H9 (cell line): Measurements from ENCODE around the gene LINGO3. TPM values are rescaled to one million over a fixed set of nuclear protein-coding genes. Genes with fewer than 3 reads are reported as not detected.

Experiments used
- DNase-seq: peaks from one replicate; pipeline ENCODE4 v3.0.0-alpha.2; 2017
- H2AFZ ChIP-seq: one replicate; pipeline ENCODE4 v1.6.1; 2013; ENCODE audit warnings: mild to moderate bottlenecking, low read length, control low read depth, moderate library complexity
- H2AK5ac ChIP-seq: 2 replicates; pipeline ENCODE4 v1.6.1; 2013; ENCODE audit warnings: low read length, control low read depth, mixed read lengths; ENCODE audit not compliant: insufficient read length
- H2BK120ac ChIP-seq: one replicate; pipeline ENCODE4 v1.6.1; 2013; ENCODE audit warnings: low read depth, mild to moderate bottlenecking, low read length, control low read depth, inconsistent platforms; ENCODE audit not compliant: poor library complexity, severe bottlenecking
- H2BK12ac ChIP-seq: 2 replicates; pipeline ENCODE4 v1.6.1; 2013; ENCODE audit warnings: low read length, control low read depth, mixed read lengths, low read depth; ENCODE audit not compliant: insufficient read length
- H2BK15ac ChIP-seq: 2 replicates; pipeline ENCODE4 v1.6.1; 2013; ENCODE audit warnings: low read depth, low read length, control low read depth
- H2BK20ac ChIP-seq: one replicate; pipeline ENCODE4 v1.6.1; 2013; ENCODE audit warnings: low read depth, mild to moderate bottlenecking, low read length, control low read depth, inconsistent platforms; ENCODE audit not compliant: poor library complexity, severe bottlenecking
- H2BK5ac ChIP-seq: 2 replicates; pipeline ENCODE4 v1.6.1; 2013; ENCODE audit warnings: low read length, control low read depth, mixed read lengths; ENCODE audit not compliant: insufficient read length
- H3K14ac ChIP-seq: 2 replicates; pipeline ENCODE4 v1.6.1; 2013; ENCODE audit warnings: low read length, control low read depth; ENCODE audit not compliant: insufficient read depth
- H3K18ac ChIP-seq: 2 replicates; pipeline ENCODE4 v1.6.1; 2013; ENCODE audit warnings: low read depth, mild to moderate bottlenecking, mixed read lengths, low read length, control low read depth; ENCODE audit not compliant: insufficient read length
- H3K23ac ChIP-seq: 2 replicates; pipeline ENCODE4 v1.6.1; 2013; ENCODE audit warnings: low read length, control low read depth, mixed read lengths, low read depth; ENCODE audit not compliant: insufficient read length
- H3K23me2 ChIP-seq: 2 replicates; pipeline ENCODE4 v1.6.1; 2013; ENCODE audit warnings: low read depth, mild to moderate bottlenecking, mixed read lengths, low read length, control low read depth; ENCODE audit not compliant: insufficient read length, poor library complexity, severe bottlenecking
- H3K27ac ChIP-seq: 2 replicates; pipeline ENCODE4 v1.5.1; 2013; ENCODE audit warnings: low read length, control low read depth, mixed read lengths, low read depth; ENCODE audit not compliant: insufficient read length
- H3K27me3 ChIP-seq: 2 replicates; pipeline ENCODE4 v1.6.1; 2013; ENCODE audit warnings: low read length, control low read depth, inconsistent platforms; ENCODE audit not compliant: insufficient read depth
- H3K4ac ChIP-seq: 2 replicates; pipeline ENCODE4 v1.6.1; 2013; ENCODE audit warnings: low read depth, mild to moderate bottlenecking, control low read depth, inconsistent platforms, low read length, moderate library complexity
- H3K4me1 ChIP-seq: 2 replicates; pipeline ENCODE4 v1.6.1; 2013; ENCODE audit warnings: low read length, control low read depth, inconsistent platforms; ENCODE audit not compliant: insufficient read depth
- H3K4me2 ChIP-seq: 2 replicates; pipeline ENCODE4 v1.6.1; 2013; ENCODE audit warnings: low read length, control low read depth, mixed read lengths; ENCODE audit not compliant: insufficient read length, insufficient read depth
- H3K56ac ChIP-seq: 2 replicates; pipeline ENCODE4 v1.6.1; 2013; ENCODE audit warnings: low read depth, mild to moderate bottlenecking, mixed read lengths, low read length, control low read depth; ENCODE audit not compliant: insufficient read length
- H3K79me1 ChIP-seq: 2 replicates; pipeline ENCODE4 v1.6.1; 2013; ENCODE audit warnings: low read depth, mild to moderate bottlenecking, moderate library complexity, low read length, control low read depth, inconsistent platforms; ENCODE audit not compliant: insufficient read depth, poor library complexity, severe bottlenecking
- H3K79me2 ChIP-seq: 2 replicates; pipeline ENCODE4 v1.6.1; 2013; ENCODE audit warnings: low read length, control low read depth, inconsistent platforms; ENCODE audit not compliant: insufficient read depth
- H3K9ac ChIP-seq: 2 replicates; pipeline ENCODE4 v1.6.1; 2013; ENCODE audit warnings: low read length, control low read depth, mixed read lengths; ENCODE audit not compliant: insufficient read length; ENCODE audit errors: extremely low read depth
- H3K9me3 ChIP-seq: one replicate; pipeline ENCODE4 v1.6.1; 2013; ENCODE audit warnings: low read depth, low read length, inconsistent platforms; ENCODE audit not compliant: control insufficient read depth
- H3T11ph ChIP-seq: one replicate; pipeline ENCODE4 v1.6.1; 2013; ENCODE audit warnings: mild to moderate bottlenecking, low read length, control low read depth, inconsistent platforms
- H4K20me1 ChIP-seq: one replicate; pipeline ENCODE4 v1.6.1; 2013; ENCODE audit not compliant: control insufficient read depth, insufficient read length, insufficient read depth
- H4K5ac ChIP-seq: 2 replicates; pipeline ENCODE4 v1.6.1; 2013; ENCODE audit warnings: low read depth, mild to moderate bottlenecking, mixed read lengths, low read length, control low read depth; ENCODE audit not compliant: insufficient read length
- H4K8ac ChIP-seq: replicated peaks from 2 replicates; pipeline ENCODE4 v1.6.1; 2013; ENCODE audit warnings: low read length, control low read depth, mixed read lengths, low read depth; ENCODE audit not compliant: insufficient read length
- H4K91ac ChIP-seq: 2 replicates; pipeline ENCODE4 v1.6.1; 2013; ENCODE audit warnings: low read depth, mild to moderate bottlenecking, moderate library complexity, mixed read lengths, low read length, control low read depth; ENCODE audit not compliant: insufficient read length
- H3K27ac Mint-ChIP-seq, 3 experiments: 2 replicates in 2 of 3; 3 replicates in 1 of 3; pipeline ENCODE4 v1.8.0; 2020 to 2021; ENCODE audit warnings: mixed read lengths in 3 of 3, mild to moderate bottlenecking in 1 of 3, moderate library complexity in 1 of 3
- H3K27me3 Mint-ChIP-seq: 2 replicates; pipeline ENCODE4 v1.8.0; 2021; ENCODE audit warnings: low read depth, mild to moderate bottlenecking, moderate library complexity, mixed read lengths
- H3K36me3 Mint-ChIP-seq, 3 experiments: 2 replicates in 2 of 3; 3 replicates in 1 of 3; pipeline ENCODE4 v1.8.0; 2020 to 2021; ENCODE audit warnings: low read depth in 3 of 3, mixed read lengths in 3 of 3; ENCODE audit not compliant: insufficient read depth in 1 of 3
- H3K4me1 Mint-ChIP-seq, 2 experiments: 2 replicates each; pipeline ENCODE4 v1.8.0; 2020; ENCODE audit warnings: mixed read lengths in 2 of 2
- H3K4me3 Mint-ChIP-seq, 2 experiments: 2 replicates in 1 of 2; 3 replicates in 1 of 2; pipeline ENCODE4 v1.8.0; 2020 to 2021; ENCODE audit warnings: mild to moderate bottlenecking in 2 of 2, mixed read lengths in 2 of 2, moderate library complexity in 1 of 2
- H3K9me3 Mint-ChIP-seq, 2 experiments: 2 replicates in 1 of 2; 3 replicates in 1 of 2; pipeline ENCODE4 v1.8.0; 2020; ENCODE audit warnings: mild to moderate bottlenecking in 2 of 2, mixed read lengths in 2 of 2, moderate library complexity in 1 of 2
- WGBS: extraction: QIAGEN DNeasy Blood & Tissue Kit; methylation state at CpG from one replicate; pipeline ENCODE4 v1.1.7; 2013; ENCODE audit warnings: missing lambda C conversion rate, low lambda C conversion rate, mixed read lengths; ENCODE audit not compliant: insufficient read length; ENCODE audit errors: extremely low coverage; 5-methylcytosine and 5-hydroxymethylcytosine counted together
- total RNA-seq: library from RNA; stranded (reverse); gene quantifications from 2 replicates; pipeline ENCODE4 v1.2.1, GENCODE V29; 2021
- TF ChIP-seq, protein P1 (sequence below): fragments of 200-600 bp; sonication (generic); conservative IDR thresholded peaks from 3 replicates; pipeline ENCODE4 v1.8.0; 2021; ENCODE audit warnings: antibody characterized with exemption, mild to moderate bottlenecking

Gene LINGO3
- total RNA-seq, 1 experiment from 2014 or later = 0.28 TPM

GRCh38 chr19:2309734-2310362 lies 1.9 kb upstream of the LINGO3 start:
- Histone ChIP-seq H3K23me2 (no peaks in the 10 kb centered on the region), H3K4me1 (no peaks in the 10 kb centered on the region), H3K9ac (no peak overlapping the region), H2AFZ (no peak overlapping the region), H3K23ac (no peak overlapping the region), H4K91ac (no peak overlapping the region), H3K14ac (no peak overlapping the region), H2BK12ac (no peak overlapping the region), H3K56ac (no peak overlapping the region), H2BK20ac (no peak overlapping the region), H3K27me3 (no peaks in the 10 kb centered on the region; the same call in 1 of the 2 replicates), H2BK5ac (no peak overlapping the region), H2BK15ac (no peak overlapping the region), H3T11ph (no peak overlapping the region), H2BK120ac (no peak overlapping the region), H4K20me1 (no peaks in the 10 kb centered on the region), H3K79me2 (no peaks in the 10 kb centered on the region), H3K27ac (no peak overlapping the region), H3K79me1 (no peaks in the 10 kb centered on the region), H3K18ac (no peak overlapping the region), H3K4ac (no peak overlapping the region), H4K5ac (no peak overlapping the region), H2AK5ac (no peak overlapping the region), H4K8ac (no peak overlapping the region), H3K4me2 (no peak overlapping the region), H3K9me3 (no peaks in the 10 kb centered on the region)
- Mint-ChIP-seq H3K9me3 (peaks cover 0 to 3% of the 10 kb centered on the region in 2 experiments; a peak in 3 of 5 replicates), H3K27me3 (peaks cover 73% of the 10 kb centered on the region), H3K4me1 (peaks cover 4 to 27% of the 10 kb centered on the region in 2 experiments), H3K4me3 (no peak overlapping the region), H3K36me3 (peaks cover 0 to 2% (median 0%) of the 10 kb centered on the region in 3 experiments; a peak in 2 of 7 replicates), H3K27ac (no peak overlapping the region)
- WGBS = no CpG with 5 or more reads among the region's 17 CpGs
- TF ChIP-seq, protein P1, sequence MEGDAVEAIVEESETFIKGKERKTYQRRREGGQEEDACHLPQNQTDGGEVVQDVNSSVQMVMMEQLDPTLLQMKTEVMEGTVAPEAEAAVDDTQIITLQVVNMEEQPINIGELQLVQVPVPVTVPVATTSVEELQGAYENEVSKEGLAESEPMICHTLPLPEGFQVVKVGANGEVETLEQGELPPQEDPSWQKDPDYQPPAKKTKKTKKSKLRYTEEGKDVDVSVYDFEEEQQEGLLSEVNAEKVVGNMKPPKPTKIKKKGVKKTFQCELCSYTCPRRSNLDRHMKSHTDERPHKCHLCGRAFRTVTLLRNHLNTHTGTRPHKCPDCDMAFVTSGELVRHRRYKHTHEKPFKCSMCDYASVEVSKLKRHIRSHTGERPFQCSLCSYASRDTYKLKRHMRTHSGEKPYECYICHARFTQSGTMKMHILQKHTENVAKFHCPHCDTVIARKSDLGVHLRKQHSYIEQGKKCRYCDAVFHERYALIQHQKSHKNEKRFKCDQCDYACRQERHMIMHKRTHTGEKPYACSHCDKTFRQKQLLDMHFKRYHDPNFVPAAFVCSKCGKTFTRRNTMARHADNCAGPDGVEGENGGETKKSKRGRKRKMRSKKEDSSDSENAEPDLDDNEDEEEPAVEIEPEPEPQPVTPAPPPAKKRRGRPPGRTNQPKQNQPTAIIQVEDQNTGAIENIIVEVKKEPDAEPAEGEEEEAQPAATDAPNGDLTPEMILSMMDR = no peak
- no peak for DNase-seq
